Measurements from ENCODE around the gene GTF2F2. TPM values are rescaled to one million over a fixed set of nuclear protein-coding genes. Genes with fewer than 3 reads are reported as not detected.
A peak's percentile ranks its signal among the peaks of the same experiment; 100 is the strongest.

The GTF2F2 gene
- total RNA-seq, 1 donor from 2014 or later: 6.4 TPM

DNA sequence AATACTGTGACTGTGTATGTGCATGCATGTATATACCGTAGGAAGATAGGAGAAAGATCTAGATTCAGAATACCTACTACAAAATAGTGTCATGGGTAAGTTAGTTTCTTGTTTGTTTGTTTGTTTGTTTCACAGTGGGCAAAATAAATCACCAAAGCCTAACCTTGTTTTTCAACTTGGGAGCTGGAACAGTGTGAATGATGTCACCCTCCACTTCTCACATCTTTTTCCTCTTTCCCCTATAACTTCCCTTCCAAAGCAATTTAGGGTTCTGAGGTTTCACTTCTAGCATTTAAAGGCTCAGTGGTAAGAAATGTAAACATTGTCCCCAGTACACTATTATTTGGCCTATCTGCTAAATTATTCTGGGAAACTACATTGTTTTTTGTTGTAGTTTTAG lies 75.1 kb downstream of the GTF2F2 start:
- intact Hi-C loops (cut with DNase I): no loop called here
- no peaks in the 10 kb centered on the region for H3K9me3 ChIP-seq
- H3K27me3 ChIP-seq: no peaks in the 10 kb centered on the region
- no peak for TF ChIP-seq CTCF (IDR thresholded peaks at IDR 0.05)
- no peak for DNase-seq (ENCODE audit: low spot score in 2 of 2)
- H3K4me3 ChIP-seq: no peak overlapping the region
- H3K27ac ChIP-seq: peak overlapping the region in 1 of 2 donors; percentile 43
- no peaks in the 10 kb centered on the region for H3K36me3 ChIP-seq
- H3K4me1 ChIP-seq: peaks cover 0 to 12% of the 10 kb centered on the region in 2 donors

DNA sequence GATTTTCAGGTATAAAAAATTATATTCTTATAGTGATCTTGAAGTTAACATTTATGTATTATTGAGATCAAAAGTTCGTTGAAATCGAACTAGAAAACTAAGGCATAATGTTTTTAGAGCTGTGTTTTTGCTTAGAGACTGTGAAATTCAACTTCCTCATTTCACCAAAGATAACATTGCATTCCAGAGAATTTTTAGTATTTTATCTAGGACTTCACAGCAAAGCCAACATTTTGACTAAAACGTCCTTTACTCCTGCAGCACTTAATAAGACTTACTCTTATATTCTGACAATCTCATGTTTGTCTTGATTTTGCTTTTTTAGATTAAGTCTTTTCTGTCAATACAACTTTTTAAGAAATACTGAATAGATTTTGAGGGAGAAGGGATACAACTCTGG lies 75.8 kb downstream of the GTF2F2 start:
- Histone ChIP-seq H3K4me1 (peaks cover 0 to 12% of the 10 kb centered on the region in 2 donors), H3K4me3 (no peak overlapping the region), H3K27ac (peak overlapping the region in 1 of 2 donors; percentile 43), H3K9me3 (no peaks in the 10 kb centered on the region), H3K27me3 (no peaks in the 10 kb centered on the region), H3K36me3 (no peaks in the 10 kb centered on the region)
- DNase-seq (ENCODE audit: low spot score in 2 of 2): no peak
- TF ChIP-seq CTCF (IDR thresholded peaks at IDR 0.05): no peak
- intact Hi-C loops (cut with DNase I): no loop called here

- peaks cover 0 to 12% of the 10 kb centered on the region in 2 donors for H3K4me1 ChIP-seq
- peak overlapping the region in 1 of 2 donors; percentile 43 for H3K27ac ChIP-seq
- no peaks in the 10 kb centered on the region for H3K36me3 ChIP-seq
- H3K27me3 ChIP-seq: no peaks in the 10 kb centered on the region
- no peaks in the 10 kb centered on the region for H3K9me3 ChIP-seq
- intact Hi-C loops (cut with DNase I): no loop called here
- DNase-seq (ENCODE audit: low spot score in 2 of 2): no peak
- no peak for TF ChIP-seq CTCF (IDR thresholded peaks at IDR 0.05)
- no peak overlapping the region for H3K4me3 ChIP-seq
Measured at GRCh38 chr13:45196622-45197021, 76.3 kb downstream of the GTF2F2 start.

GRCh38 chr13:45198041-45198440 lies 77.7 kb downstream of the GTF2F2 start:
- Histone ChIP-seq H3K4me1 (peaks cover 0 to 12% of the 10 kb centered on the region in 2 donors), H3K4me3 (no peak overlapping the region), H3K27me3 (no peaks in the 10 kb centered on the region), H3K9me3 (no peaks in the 10 kb centered on the region), H3K27ac (no peak overlapping the region), H3K36me3 (no peaks in the 10 kb centered on the region)
- no peak for DNase-seq (ENCODE audit: low spot score in 2 of 2)
- no peak for TF ChIP-seq CTCF (IDR thresholded peaks at IDR 0.05)
- intact Hi-C loops (cut with DNase I): no loop called here

- H3K27ac ChIP-seq: no peak overlapping the region
- peaks cover 0 to 12% of the 10 kb centered on the region in 2 donors for H3K4me1 ChIP-seq
- no peaks in the 10 kb centered on the region for H3K9me3 ChIP-seq
Measured at GRCh38 chr13:45198924-45199323, 78.6 kb downstream of the GTF2F2 start.

More at GRCh38 chr13:45198924-45199323, 78.6 kb downstream of the GTF2F2 start:
- no peaks in the 10 kb centered on the region for H3K27me3 ChIP-seq
- TF ChIP-seq CTCF (IDR thresholded peaks at IDR 0.05): no peak
- intact Hi-C loops (cut with DNase I): no loop called here
- no peak for DNase-seq (ENCODE audit: low spot score in 2 of 2)
- H3K4me3 ChIP-seq: no peak overlapping the region
- H3K36me3 ChIP-seq: no peaks in the 10 kb centered on the region

All from ascending aorta (tissue), 2 donors.